HCT116 (cell line): Measurements from ENCODE around the gene HMGN1.

Experiments used
- CEBPB ChIP-seq: IDR thresholded peaks from 2 replicates; pipeline ENCODE4 v1.6.1; 2012; ENCODE audit warnings: low read depth
- CTCF ChIP-seq, 3 experiments: fragments of 200-600 bp in 1 of 3; sonication (generic) in 1 of 3; IDR thresholded peaks in 2 of 3; conservative IDR thresholded peaks in 1 of 3; 2 replicates each; pipeline ENCODE4 v1.5.1; 2012 to 2017; ENCODE audit warnings: low read depth in 2 of 3, low read length in 2 of 3, antibody characterized with exemption in 1 of 3, borderline replicate concordance in 1 of 3, control low read depth in 1 of 3, mild to moderate bottlenecking in 1 of 3, mixed read lengths in 1 of 3, mixed run types in 1 of 3, moderate library complexity in 1 of 3; ENCODE audit not compliant: insufficient read depth in 1 of 3
- EGR1 ChIP-seq: IDR thresholded peaks from 2 replicates; pipeline ENCODE4 v1.6.1; 2012; ENCODE audit warnings: low read depth
- EZH2 ChIP-seq: fragments of 200-600 bp; sonication (generic); IDR thresholded peaks from 2 replicates; pipeline ENCODE4 v1.6.1; 2017; ENCODE audit warnings: antibody characterized with exemption, mixed run types
- JUND ChIP-seq: IDR thresholded peaks from 2 replicates; pipeline ENCODE4 v1.6.1; 2012
- POLR2A ChIP-seq: IDR thresholded peaks from 2 replicates; pipeline ENCODE4 v1.7.0; 2011; ENCODE audit warnings: borderline replicate concordance; ENCODE audit not compliant: insufficient read depth, insufficient read length; ENCODE audit errors: extremely low read depth
- POLR2AphosphoS5 ChIP-seq: IDR thresholded peaks from 2 replicates; pipeline ENCODE4 v1.6.1; 2011; ENCODE audit warnings: mild to moderate bottlenecking, low read depth, low read length, moderate library complexity
- RAD21 ChIP-seq: IDR thresholded peaks from 2 replicates; pipeline ENCODE4 v1.6.1; 2012; ENCODE audit warnings: low read depth, mild to moderate bottlenecking
- TCF7L2 ChIP-seq: IDR thresholded peaks from 2 replicates; pipeline ENCODE4 v1.7.0; 2011; ENCODE audit warnings: borderline replicate concordance, inconsistent platforms; ENCODE audit not compliant: insufficient read depth, insufficient read length; ENCODE audit errors: extremely low read depth
- YY1 ChIP-seq: IDR thresholded peaks from 2 replicates; pipeline ENCODE4 v1.6.1; 2011; ENCODE audit warnings: low read length, low read depth, moderate library complexity, mild to moderate bottlenecking; ENCODE audit not compliant: insufficient replicate concordance; ENCODE audit errors: extremely low read depth
- ZFX ChIP-seq: fragments of 450-650 bp; IDR thresholded peaks from 2 replicates; pipeline ENCODE4 v1.6.1; 2017
- ZNF274 ChIP-seq: fragments of 200-500 bp; sonication (Bioruptor generic); IDR thresholded peaks from 2 replicates; pipeline ENCODE4 v1.6.1; 2014; ENCODE audit warnings: mild to moderate bottlenecking, low read depth, low read length, inconsistent platforms

GRCh38 chr21:39314143-39315027 lies 34.5 kb downstream of the HMGN1 start:
- TF ChIP-seq TCF7L2, result no peak
- no peak for TF ChIP-seq JUND
- no peak for TF ChIP-seq CTCF (IDR thresholded peaks at IDR 0.05 in 2 of 3, conservative IDR thresholded peaks at IDR 0.05 in 1 of 3; ENCODE audit: borderline replicate concordance in 1 of 3, insufficient read depth in 1 of 3, low read depth in 2 of 3, low read length in 2 of 3)
- TF ChIP-seq POLR2A, result no peak
- TF ChIP-seq CEBPB, result no peak
- no peak for TF ChIP-seq YY1
- TF ChIP-seq RAD21, result no peak
- TF ChIP-seq EGR1, result no peak
- no peak for TF ChIP-seq EZH2
- no peak for TF ChIP-seq ZFX
- no peak for TF ChIP-seq POLR2AphosphoS5
- TF ChIP-seq ZNF274, result no peak
